Duodenal mucosa (tissue), 2 donors: ENCODE measurements around the gene MICAL3.
"Not testable (repeated sequence)": the region's sequence is repeated elsewhere in the genome, so short reads cannot be mapped to it uniquely, and the experiment has no call there.

Experiments used
- H3K27ac ChIP-seq: one replicate; pipeline ENCODE4 v1.7.0; 2013; ENCODE audit warnings: low read depth, low read length
- H3K27me3 ChIP-seq, 2 donors: one replicate each; pipeline ENCODE4 v1.7.0; 2013; ENCODE audit warnings: low read length in 2 of 2, control low read depth in 1 of 2; ENCODE audit not compliant: insufficient read depth in 2 of 2, control insufficient read depth in 1 of 2
- H3K36me3 ChIP-seq, 2 donors: one replicate each; pipeline ENCODE4 v1.7.0; 2013; ENCODE audit warnings: low read length in 2 of 2, control low read depth in 1 of 2; ENCODE audit not compliant: insufficient read depth in 2 of 2, control insufficient read depth in 1 of 2
- H3K4me1 ChIP-seq, 2 donors: one replicate each; pipeline ENCODE4 v1.7.0; 2013; ENCODE audit warnings: low read length in 2 of 2, control low read depth in 1 of 2; ENCODE audit not compliant: insufficient read depth in 2 of 2, control insufficient read depth in 1 of 2
- H3K4me3 ChIP-seq, 2 donors: one replicate each; pipeline ENCODE4 v1.7.0; 2013; ENCODE audit warnings: low read length in 2 of 2, low read depth in 1 of 2
- H3K9ac ChIP-seq, 2 donors: one replicate each; pipeline ENCODE4 v1.7.0; 2013; ENCODE audit warnings: low read length in 2 of 2, low read depth in 1 of 2
- H3K9me3 ChIP-seq, 2 donors: one replicate each; pipeline ENCODE4 v1.7.0; 2013; ENCODE audit warnings: low read length in 2 of 2, control low read depth in 1 of 2; ENCODE audit not compliant: control insufficient read depth in 1 of 2

The MICAL3 gene, protein sequence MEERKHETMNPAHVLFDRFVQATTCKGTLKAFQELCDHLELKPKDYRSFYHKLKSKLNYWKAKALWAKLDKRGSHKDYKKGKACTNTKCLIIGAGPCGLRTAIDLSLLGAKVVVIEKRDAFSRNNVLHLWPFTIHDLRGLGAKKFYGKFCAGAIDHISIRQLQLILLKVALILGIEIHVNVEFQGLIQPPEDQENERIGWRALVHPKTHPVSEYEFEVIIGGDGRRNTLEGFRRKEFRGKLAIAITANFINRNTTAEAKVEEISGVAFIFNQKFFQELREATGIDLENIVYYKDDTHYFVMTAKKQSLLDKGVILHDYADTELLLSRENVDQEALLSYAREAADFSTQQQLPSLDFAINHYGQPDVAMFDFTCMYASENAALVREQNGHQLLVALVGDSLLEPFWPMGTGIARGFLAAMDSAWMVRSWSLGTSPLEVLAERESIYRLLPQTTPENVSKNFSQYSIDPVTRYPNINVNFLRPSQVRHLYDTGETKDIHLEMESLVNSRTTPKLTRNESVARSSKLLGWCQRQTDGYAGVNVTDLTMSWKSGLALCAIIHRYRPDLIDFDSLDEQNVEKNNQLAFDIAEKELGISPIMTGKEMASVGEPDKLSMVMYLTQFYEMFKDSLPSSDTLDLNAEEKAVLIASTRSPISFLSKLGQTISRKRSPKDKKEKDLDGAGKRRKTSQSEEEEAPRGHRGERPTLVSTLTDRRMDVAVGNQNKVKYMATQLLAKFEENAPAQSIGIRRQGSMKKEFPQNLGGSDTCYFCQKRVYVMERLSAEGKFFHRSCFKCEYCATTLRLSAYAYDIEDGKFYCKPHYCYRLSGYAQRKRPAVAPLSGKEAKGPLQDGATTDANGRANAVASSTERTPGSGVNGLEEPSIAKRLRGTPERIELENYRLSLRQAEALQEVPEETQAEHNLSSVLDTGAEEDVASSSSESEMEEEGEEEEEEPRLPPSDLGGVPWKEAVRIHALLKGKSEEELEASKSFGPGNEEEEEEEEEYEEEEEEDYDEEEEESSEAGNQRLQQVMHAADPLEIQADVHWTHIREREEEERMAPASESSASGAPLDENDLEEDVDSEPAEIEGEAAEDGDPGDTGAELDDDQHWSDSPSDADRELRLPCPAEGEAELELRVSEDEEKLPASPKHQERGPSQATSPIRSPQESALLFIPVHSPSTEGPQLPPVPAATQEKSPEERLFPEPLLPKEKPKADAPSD (N-terminal part only)

GRCh38 chr22:18024276-18024939 lies at the start of gene MICAL3:
Gene MICAL3, minus strand, starts transcription at chr22:18024561. Its CDS starts 117,749 bp downstream, at chr22:17906812.
- Histone ChIP-seq H3K27me3 (peaks cover 0 to 6% of the 10 kb centered on the region in 2 donors), H3K36me3 (no peaks in the 10 kb centered on the region)

DNA sequence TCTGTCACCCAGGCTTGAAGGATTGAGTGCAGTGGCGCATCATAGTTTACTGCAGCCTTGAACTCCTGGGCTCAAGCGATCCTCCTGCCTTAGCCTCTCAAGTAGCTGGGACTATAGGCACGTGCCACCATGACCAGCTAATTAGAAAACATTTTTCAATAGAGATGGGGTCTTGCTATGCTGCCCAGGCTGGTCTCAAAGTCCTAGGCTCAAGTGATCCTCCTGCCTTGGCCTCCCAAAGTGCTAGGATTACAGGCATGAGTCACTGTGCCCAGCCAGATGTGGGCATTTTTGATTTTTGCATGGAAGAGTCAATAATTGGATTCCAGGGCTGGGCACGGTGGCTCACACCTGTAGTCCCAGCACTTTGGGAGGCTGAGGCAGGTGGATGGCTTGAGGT lies 49.6 kb upstream of the MICAL3 start:
- not testable (repeated sequence) for H3K36me3 ChIP-seq, H3K27ac ChIP-seq, H3K9ac ChIP-seq, H3K4me3 ChIP-seq, H3K27me3 ChIP-seq, H3K9me3 ChIP-seq
- H3K4me1 ChIP-seq: peaks cover 31 to 43% of the 10 kb centered on the region in 2 donors

More at GRCh38 chr22:18024276-18024939, at the start of gene MICAL3:
- no peaks in the 10 kb centered on the region for H3K9me3 ChIP-seq
- H3K27ac ChIP-seq: peak within 1 kb of the TSS; percentile 73
- peak within 1 kb of the TSS; percentile 72 to 82 for H3K4me3 ChIP-seq
- peak within 1 kb of the TSS; percentile 63 to 73 for H3K9ac ChIP-seq
- H3K4me1 ChIP-seq: peaks cover 10 to 18% of the 10 kb centered on the region in 2 donors

GRCh38 chr22:18073467-18073866 lies 49.1 kb upstream of the MICAL3 start:
- Histone ChIP-seq H3K4me1 (peaks cover 36 to 43% of the 10 kb centered on the region in 2 donors), H3K4me3 (no peak overlapping the region), H3K9ac (no peak overlapping the region), H3K27ac (no peak overlapping the region), H3K27me3 (no peaks in the 10 kb centered on the region), H3K9me3 (no peaks in the 10 kb centered on the region), H3K36me3 (no peaks in the 10 kb centered on the region)

DNA sequence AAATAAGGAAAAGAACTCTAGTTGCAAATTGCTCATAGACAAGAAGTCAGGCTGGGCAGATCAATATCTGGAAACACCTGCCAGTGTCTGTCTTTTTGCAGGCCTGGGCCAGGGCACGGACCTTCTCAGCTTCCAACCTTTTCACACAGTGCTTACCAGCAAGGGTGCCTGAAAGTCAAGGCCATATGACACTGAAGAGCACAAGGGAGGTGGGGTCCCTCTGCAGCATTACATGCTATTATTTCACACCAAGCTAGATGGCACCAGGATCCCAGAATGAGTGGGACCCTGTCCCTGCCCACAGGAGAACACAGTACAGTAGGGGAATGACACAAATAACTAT lies 47.6 kb upstream of the MICAL3 start:
- Histone ChIP-seq H3K4me3 (no peak overlapping the region), H3K9ac (no peak overlapping the region), H3K27me3 (peaks cover 0 to 3% of the 10 kb centered on the region in 2 donors), H3K36me3 (no peaks in the 10 kb centered on the region), H3K4me1 (peaks cover 41 to 42% of the 10 kb centered on the region in 2 donors), H3K27ac (no peak overlapping the region), H3K9me3 (no peaks in the 10 kb centered on the region)

GRCh38 chr22:18071307-18071967 lies 47.1 kb upstream of the MICAL3 start:
- not testable (repeated sequence) for H3K4me3 ChIP-seq, H3K9ac ChIP-seq, H3K27ac ChIP-seq, H3K36me3 ChIP-seq, H3K27me3 ChIP-seq, H3K9me3 ChIP-seq
- H3K4me1 ChIP-seq: peaks cover 40 to 41% of the 10 kb centered on the region in 2 donors

DNA sequence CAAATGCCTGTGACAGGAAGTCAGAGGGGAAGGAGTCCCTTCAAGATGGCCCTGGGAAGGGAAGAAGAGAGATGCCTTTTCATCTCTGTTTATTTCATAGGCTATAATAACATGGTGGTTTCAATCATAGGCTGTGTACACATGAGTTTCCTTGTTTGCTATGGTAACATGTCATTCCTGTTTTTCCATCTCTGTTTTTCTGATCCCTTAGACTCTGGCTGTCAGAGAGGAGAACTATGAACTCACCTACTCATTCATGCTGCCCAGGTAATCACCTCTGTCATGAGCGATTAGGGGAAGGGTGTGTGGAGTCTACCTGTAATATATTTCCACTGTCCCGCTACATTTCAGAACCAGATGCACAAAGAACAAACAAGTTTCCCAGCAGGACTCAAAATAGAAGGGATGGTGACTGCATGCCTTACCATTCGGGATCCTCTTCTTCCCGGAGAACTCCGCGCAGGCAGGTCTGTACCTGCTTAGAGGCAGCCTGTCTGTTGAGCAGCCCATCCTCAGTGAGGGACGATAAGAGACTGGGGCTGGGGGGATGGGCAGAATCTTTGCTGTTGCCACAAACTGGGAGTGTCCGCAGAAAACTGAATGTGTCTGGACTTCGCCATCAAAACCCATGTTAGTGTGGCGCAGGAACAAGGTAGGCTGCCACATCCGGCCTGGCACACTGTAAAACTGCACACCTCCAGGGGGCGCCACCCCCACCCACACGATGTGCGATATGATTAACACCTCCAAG lies 46.4 kb upstream of the MICAL3 start:
- Histone ChIP-seq H3K4me1 (peaks cover 39 to 44% of the 10 kb centered on the region in 2 donors), H3K4me3 (no peak overlapping the region), H3K36me3 (no peaks in the 10 kb centered on the region), H3K9ac (no peak overlapping the region), H3K9me3 (no peaks in the 10 kb centered on the region), H3K27me3 (peaks cover 0 to 3% of the 10 kb centered on the region in 2 donors), H3K27ac (no peak overlapping the region)

GRCh38 chr22:18070041-18070440 lies 45.7 kb upstream of the MICAL3 start:
- Histone ChIP-seq H3K27me3 (peaks cover 0 to 3% of the 10 kb centered on the region in 2 donors), H3K36me3 (no peaks in the 10 kb centered on the region), H3K27ac (no peak overlapping the region), H3K4me3 (no peak overlapping the region), H3K9ac (no peak overlapping the region), H3K4me1 (peaks cover 43 to 50% of the 10 kb centered on the region in 2 donors), H3K9me3 (no peaks in the 10 kb centered on the region)

- H3K4me3 ChIP-seq: no peak overlapping the region
- peaks cover 43 to 50% of the 10 kb centered on the region in 2 donors for H3K4me1 ChIP-seq
- no peaks in the 10 kb centered on the region for H3K36me3 ChIP-seq
- H3K9ac ChIP-seq: no peak overlapping the region
- H3K27ac ChIP-seq: no peak overlapping the region
- no peaks in the 10 kb centered on the region for H3K9me3 ChIP-seq
- peaks cover 0 to 3% of the 10 kb centered on the region in 2 donors for H3K27me3 ChIP-seq
Observed at GRCh38 chr22:18069041-18069440, 44.7 kb upstream of the MICAL3 start.
